ENCODE data around the gene COCH.

DNA sequence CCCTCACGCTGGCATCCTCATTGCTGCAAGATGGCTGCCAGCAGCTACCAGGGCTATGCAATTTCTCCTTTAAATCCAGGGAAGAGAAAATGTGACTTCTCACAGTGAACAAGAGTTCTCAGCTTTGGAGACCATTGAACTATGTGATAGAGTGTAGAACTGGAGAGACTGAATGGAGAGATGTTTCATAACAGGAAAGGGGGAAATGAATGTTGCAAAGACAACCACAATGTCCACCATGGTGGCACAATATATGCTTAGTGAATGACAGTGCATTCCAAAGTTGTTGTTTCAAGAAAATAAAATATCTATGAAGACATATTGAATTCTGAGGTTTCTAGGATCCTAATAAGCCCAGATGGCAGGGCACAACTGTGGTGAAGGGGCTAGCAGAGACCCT, 13.2 kb upstream of the COCH start:
- TF ChIP-seq CEBPB (IDR thresholded peaks at IDR 0.05) (no peak), TAF1 (IDR thresholded peaks at IDR 0.05; ENCODE audit: low read depth) (no peak), TEAD4 (IDR thresholded peaks at IDR 0.05) (no peak), TCF12 (IDR thresholded peaks at IDR 0.05; ENCODE audit: low read depth) (no peak), EGR1 (IDR thresholded peaks at IDR 0.05) (no peak), NFIC (IDR thresholded peaks at IDR 0.05) (no peak)
- TF ChIP-seq, protein P1, sequence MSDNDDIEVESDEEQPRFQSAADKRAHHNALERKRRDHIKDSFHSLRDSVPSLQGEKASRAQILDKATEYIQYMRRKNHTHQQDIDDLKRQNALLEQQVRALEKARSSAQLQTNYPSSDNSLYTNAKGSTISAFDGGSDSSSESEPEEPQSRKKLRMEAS (IDR thresholded peaks at IDR 0.05), result no peak
